ENCODE data around the gene IL17C. TPM values are rescaled to one million over a fixed set of nuclear protein-coding genes. Genes with fewer than 3 reads are reported as not detected.

The IL17C gene
- total RNA-seq (2022; extraction: Qiagen RNA extraction) = not detected in 5 replicates

DNA sequence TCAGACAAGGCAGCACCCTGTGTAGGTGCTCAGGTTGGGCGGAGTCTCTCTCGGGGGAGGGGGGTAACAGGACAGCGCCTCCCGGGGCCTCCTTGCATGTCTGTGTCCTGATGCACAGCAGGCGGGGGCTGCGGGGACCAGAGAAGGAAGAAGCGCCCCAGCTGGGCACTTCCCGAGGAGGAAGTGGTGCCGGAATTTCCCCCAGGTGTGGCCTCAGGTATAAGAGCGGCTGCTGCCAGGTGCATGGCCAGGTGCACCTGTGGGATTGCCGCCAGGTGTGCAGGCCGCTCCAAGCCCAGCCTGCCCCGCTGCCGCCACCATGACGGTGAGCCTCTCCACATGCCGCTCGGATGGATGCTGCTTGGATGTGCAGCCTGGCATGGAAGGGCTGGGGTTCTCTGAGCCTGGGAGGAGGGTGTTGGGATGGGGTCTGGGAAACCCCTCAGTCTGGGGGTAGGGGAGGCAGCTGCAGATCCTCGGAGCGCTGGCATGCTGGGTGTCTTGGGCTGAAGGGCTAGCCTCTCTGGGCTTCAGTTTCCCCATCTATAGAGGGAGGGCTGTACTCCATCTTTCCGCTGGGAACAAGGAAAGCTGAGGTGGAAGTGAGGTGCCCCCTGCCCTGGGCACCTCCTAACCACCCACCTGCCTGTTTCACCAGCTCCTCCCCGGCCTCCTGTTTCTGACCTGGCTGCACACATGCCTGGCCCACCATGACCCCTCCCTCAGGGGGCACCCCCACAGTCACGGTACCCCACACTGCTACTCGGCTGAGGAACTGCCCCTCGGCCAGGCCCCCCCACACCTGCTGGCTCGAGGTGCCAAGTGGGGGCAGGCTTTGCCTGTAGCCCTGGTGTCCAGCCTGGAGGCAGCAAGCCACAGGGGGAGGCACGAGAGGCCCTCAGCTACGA, at the start of gene IL17C:
IL17C (plus strand) TSS at position 250 of the 908 bp plus-strand sequence; CDS start at position 320, 70 bp downstream.

GRCh38 chr16:88650749-88651275, 12.4 kb downstream of the IL17C start, which contains the start of gene CYBA:
Gene CYBA (minus strand): TSS chr16:88651053. CDS start chr16:88651013, 40 bp downstream.

DNA sequence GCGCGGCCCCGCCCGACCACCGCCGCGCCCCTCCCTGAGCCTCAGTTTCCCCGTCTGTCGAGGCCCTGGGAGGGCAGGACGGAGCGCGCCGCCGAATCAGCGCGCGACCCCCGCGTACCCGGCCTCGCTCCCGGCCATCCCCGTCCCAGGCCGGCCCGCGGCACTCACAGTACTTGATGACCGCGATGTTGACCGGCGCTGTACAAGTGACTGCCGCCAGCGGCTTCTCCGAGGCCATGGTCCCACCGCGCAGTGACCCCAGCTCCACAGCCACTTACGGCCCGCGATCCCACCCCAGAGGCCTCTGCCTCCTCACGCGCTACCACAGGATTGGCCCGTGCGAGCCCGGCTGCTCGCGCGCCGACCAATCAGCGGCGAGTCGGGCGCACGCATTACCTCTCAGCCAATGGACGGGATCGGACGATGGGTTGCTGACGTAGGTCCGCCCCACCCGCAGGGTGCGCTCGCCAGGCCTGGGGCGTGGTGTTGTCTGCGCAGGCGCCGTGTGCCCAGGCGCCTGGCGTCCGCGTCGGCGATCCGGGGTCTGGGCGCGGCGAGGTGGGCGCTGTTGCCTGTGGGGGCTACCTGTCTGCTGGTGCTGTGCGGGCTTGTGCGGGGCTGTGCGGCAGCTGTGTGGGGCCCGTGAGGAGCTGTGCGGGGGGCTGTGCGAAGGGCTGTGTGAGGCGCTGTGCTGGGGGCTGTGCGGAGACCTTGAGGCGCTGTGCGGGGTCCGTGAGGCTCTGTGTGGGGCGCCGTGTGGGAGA, 24.7 kb downstream of the IL17C start, which contains the start of gene MVD:
MVD (minus strand) TSS at position 249 of the 764 bp plus-strand sequence; CDS start at position 238, 11 bp downstream.

GRCh38 chr16:88686439-88687253, 48.3 kb downstream of the IL17C start, which contains the start of gene SNAI3:
Gene SNAI3 (minus strand): TSS chr16:88686507. CDS start chr16:88686406, 101 bp downstream.

Other genes with a start within 250 kb of the IL17C start
- 3.1 to 7.1 TPM (median 6.5 TPM) in 5 replicates for gene ZFPM1, start 185.3 kb upstream of the IL17C start, total RNA-seq (2022; extraction: Qiagen RNA extraction)
- gene ZC3H18, start 68.2 kb upstream of the IL17C start, total RNA-seq (2022; extraction: Qiagen RNA extraction) = 38.9 to 57.1 TPM (median 56.3 TPM) in 5 replicates
- gene CYBA, start 12.5 kb downstream of the IL17C start, total RNA-seq (2022; extraction: Qiagen RNA extraction) = 216 to 306 TPM (median 283 TPM) in 5 replicates
- 16.9 to 23.2 TPM (median 17.9 TPM) in 5 replicates for gene MVD, start 24.5 kb downstream of the IL17C start, total RNA-seq (2022; extraction: Qiagen RNA extraction)
- gene SNAI3, start 47.9 kb downstream of the IL17C start, total RNA-seq (2022; extraction: Qiagen RNA extraction) = 0.08 to 0.19 TPM (median 0.14 TPM) in 5 replicates
- gene RNF166, start 67.8 kb downstream of the IL17C start, total RNA-seq (2022; extraction: Qiagen RNA extraction) = 11.1 to 16.3 TPM (median 15.1 TPM) in 5 replicates
- 23.5 to 34.8 TPM (median 30.7 TPM) in 5 replicates for gene CTU2, start 67.9 kb downstream of the IL17C start, total RNA-seq (2022; extraction: Qiagen RNA extraction)
- gene PIEZO1, start 146.6 kb downstream of the IL17C start, total RNA-seq (2022; extraction: Qiagen RNA extraction) = 79.2 to 137 TPM (median 122 TPM) in 5 replicates
- gene CDT1, start 165.2 kb downstream of the IL17C start, total RNA-seq (2022; extraction: Qiagen RNA extraction) = 21.2 to 32.5 TPM (median 30.5 TPM) in 5 replicates
- gene APRT, start 173.4 kb downstream of the IL17C start, total RNA-seq (2022; extraction: Qiagen RNA extraction) = 336 to 435 TPM (median 385 TPM) in 5 replicates
- 33.6 to 49.8 TPM (median 48.4 TPM) in 5 replicates for gene GALNS, start 218.4 kb downstream of the IL17C start, total RNA-seq (2022; extraction: Qiagen RNA extraction)
- 80.7 to 133 TPM (median 96.2 TPM) in 5 replicates for gene TRAPPC2L, start 218.6 kb downstream of the IL17C start, total RNA-seq (2022; extraction: Qiagen RNA extraction)
- not detected in 5 replicates for gene PABPN1L, start 228.1 kb downstream of the IL17C start, total RNA-seq (2022; extraction: Qiagen RNA extraction)